SH-SY5Y (cell line): ENCODE data around the gene MRGPRD.

Experiments used
- GATA2 ChIP-seq: IDR thresholded peaks from 2 replicates; pipeline ENCODE4 v1.6.1; 2011; ENCODE audit warnings: mild to moderate bottlenecking, low read depth, low read length
- GATA3 ChIP-seq: IDR thresholded peaks from 2 replicates; pipeline ENCODE4 v1.6.1; 2011; ENCODE audit warnings: low read depth, mild to moderate bottlenecking, low read length, moderate library complexity

MRGPRD gene

GRCh38 chr11:69010964-69011623, 30.3 kb upstream of the MRGPRD start:
- TF ChIP-seq GATA2 (no peak), GATA3 (no peak)

DNA sequence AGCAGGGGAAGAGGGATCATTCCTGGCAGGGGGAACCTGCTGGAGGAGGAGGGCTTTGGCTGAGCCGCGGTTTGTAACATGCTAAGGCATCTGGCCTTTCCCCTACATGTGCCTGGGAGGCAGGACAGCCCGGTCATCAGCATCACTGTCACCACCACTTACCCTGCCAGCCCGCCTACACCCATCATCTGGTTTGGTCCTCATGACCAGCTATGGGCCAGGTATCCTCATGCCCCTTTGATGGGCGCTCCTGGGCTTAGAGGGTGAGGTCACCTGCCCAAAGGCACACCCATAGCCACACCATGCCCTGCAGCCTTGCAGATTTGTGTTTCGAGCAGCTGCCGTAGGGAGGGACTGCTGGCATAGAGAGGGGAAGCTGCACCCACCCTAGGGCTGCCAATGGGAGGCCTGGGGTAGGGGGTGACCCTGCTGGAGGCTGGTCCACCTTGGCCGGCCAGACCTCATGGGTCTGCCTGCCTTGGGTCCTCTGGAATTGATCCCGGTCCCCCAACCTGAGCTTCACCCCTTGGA, 29.6 kb upstream of the MRGPRD start:
- TF ChIP-seq GATA3 (no peak), GATA2 (no peak)

DNA sequence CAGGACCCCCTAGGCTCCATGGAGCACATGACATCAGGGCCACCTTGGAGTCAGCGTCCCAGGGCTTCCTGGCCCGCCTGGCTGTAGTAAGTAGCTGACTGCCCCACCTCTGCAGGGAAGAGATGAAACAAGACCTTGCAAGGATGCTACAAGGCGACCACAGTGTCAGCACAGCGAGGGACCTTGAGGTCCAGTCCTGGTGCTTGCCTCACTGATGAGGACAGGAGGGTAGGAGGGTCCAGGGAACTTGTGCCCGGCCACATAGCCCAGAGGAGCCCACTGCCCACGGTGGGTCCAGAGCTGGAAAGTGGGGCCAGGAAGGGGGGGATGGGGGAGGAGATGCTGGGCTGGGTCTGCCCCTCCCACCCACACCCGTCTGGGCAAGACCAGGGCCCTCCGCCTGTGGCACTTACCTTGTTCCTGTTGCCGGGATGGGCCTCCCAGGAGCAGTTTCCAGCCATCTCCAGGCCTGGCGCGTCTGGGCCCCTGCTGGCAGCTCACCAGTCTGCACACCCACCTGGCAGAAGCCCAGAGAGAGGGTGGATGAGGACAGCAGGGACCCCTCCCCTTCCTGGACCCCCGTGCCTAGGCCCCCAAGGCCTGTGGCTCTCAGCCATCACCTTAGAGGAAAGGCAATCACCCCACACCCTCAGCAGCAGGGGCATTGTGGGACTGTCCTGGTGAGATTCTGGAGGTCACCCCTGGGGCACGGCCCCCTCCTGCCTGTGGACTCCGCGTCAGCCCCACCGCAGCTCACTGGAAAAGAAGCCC, 28.8 kb upstream of the MRGPRD start:
- TF ChIP-seq GATA3 (no peak), GATA2 (no peak)

DNA sequence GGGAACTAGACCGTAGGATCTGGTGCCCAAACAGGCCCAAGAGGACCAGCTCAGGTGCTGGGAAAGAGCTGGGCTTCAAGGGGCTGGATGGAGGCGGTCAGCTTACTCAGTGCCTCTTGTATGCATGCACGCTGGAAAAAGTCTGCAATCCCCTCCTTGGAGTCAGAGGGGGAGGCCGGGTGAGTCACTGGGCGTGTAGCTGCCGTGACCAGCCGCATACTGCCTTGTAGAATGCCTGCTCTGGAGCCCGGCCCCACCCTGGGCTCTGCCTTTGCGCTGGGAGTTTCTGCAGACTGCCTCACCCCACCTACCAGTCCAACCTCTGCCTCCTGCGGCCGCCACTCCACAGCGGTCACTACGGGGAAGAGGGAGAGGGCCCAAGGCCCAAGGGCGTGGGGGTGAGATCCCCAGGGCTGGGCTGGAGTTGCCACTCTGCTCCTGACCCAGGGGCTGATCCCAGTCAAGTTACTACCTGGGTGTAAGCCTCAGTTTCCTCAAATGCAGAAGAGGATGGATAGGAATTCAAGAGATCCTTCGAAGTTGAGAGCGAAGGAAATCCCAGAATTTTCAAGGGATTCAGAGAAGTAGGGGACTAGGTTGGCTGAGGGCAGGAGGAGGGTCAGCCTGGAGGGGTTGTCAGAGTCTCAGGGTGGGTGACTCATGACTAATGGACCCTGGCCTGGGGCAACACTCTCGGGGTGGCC, 28.1 kb upstream of the MRGPRD start:
- no peak for TF ChIP-seq GATA3
- TF ChIP-seq GATA2, result no peak

DNA sequence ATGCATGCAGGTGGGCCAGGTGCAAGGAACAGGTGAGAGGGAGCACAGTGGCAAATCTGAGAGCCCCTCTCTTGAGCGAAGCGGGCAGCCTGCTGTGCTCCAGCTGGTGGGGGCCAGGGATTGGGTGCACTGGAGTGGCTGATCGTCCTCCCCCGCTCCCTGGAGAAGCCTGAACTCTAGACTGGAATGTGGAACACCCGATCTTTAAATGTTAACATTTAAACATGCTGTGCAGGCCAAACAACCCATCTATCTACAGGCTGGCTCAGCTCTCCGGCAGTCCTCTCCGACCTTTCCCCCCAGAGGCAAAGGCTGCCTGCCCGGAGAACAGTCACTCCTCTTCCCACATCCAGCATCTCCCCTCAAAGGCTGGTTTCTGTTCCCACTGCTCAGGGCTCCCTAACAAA, 27.2 kb upstream of the MRGPRD start:
- TF ChIP-seq GATA2, result no peak
- TF ChIP-seq GATA3, result no peak

DNA sequence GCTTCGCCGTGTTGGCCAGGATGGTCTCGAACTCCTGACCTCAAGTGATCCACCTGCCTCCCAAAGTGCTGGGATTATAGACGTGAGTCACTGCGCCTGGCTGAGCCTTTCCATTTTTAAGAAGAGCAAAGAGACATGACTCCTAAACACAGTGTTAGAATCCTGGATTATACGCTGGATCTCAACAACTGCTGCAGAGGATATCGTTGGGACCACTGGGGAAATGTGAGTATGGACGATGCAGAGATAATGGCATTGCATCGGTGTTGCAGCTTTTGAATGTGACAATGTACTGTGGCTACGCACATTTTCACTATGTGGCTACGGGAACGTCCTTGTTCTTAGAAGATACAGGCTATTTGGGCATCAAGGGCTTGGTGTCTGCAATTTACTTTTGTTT, 26.0 kb upstream of the MRGPRD start:
- TF ChIP-seq GATA3 (no peak), GATA2 (no peak)

GRCh38 chr11:69005631-69006368, 25.0 kb upstream of the MRGPRD start:
- no peak for TF ChIP-seq GATA3
- no peak for TF ChIP-seq GATA2

DNA sequence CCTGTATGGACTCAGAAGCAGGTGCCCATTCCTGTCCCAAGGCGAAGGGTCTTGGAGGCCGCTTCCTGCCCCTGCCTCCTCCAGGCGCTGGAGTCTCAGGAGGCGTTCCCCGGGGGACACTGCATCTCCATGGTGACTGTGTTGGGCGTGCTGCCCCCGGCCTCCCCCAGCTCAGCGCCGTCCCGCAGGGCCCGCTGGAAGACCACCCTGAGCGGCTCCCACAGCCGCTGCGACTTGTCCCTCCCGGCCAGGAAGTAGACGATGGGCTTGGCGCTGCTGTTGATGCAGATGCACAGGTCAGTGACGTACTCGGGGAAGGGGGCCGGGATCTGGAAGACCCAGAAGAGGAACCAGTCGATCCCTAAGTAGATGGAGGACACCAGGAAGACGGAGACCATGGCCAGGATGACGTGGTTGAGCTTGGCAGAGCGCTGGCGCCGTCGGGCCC, 24.4 kb upstream of the MRGPRD start:
- TF ChIP-seq GATA2, result no peak
- TF ChIP-seq GATA3, result no peak

DNA sequence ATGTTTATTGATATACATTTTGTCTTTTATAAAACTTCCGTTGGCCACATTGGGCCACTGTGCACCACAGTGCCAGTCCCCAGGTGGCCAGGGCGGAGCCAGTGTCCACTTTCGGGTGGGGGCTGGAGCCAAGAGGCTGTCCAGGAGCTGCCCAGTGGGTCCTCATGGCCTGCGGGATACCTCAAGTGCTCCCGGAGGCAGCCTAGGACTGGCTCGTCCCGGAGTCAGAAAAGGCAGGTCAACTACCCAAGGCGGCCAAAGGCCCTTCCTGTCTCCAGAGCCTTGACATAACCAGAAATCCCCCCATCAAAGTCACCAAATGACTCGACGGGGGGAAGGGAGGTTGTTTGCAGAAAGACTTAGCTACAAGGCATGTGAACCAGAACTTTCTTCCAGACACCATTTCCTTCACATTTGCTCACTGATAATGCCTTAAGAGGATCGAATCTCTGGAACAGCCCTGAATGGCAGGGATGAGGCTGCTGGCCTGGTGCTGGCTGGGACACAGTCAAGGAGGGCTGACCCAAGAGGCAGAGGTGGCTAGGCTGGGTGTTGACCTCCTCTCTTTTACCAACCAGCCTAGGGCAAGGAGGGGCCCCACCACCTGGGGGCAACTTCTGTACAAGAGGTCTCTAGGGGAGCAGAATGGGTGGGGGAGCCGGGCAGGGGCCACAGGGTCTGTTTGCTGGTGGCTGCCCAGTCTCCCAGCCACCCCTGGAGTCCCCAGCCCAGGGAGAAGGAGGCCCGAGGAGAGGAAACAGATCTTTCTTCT, 23.8 kb upstream of the MRGPRD start:
- TF ChIP-seq GATA3 (no peak), GATA2 (no peak)

DNA sequence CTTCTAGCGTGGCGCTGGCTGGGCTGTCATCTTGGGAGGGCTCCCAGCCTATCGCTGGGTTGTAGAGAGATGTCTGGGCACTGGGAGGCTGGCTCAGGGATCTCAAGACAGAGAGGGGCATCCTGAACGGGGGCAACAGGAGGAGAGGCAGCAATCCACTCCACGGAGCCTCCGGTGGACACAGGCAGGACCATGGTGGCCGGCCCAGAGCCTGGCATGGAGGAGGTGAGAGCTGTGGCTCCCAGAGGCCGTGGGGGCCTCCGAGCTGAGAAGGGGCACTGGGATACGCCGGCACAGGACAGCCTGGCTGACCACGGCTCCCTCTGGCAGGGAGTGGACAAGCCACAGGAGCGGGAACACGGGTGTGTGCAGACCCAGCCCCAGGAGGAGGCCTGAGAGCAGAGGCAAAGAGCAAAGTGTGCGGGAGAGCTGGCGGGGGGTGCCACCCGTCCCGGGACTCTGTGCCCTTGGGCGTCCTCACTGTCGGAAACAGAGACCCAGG, 23.1 kb upstream of the MRGPRD start:
- TF ChIP-seq GATA3, result no peak
- no peak for TF ChIP-seq GATA2

- TF ChIP-seq GATA2, result no peak
- no peak for TF ChIP-seq GATA3
Observed at GRCh38 chr11:69003301-69003865, 22.6 kb upstream of the MRGPRD start.

- TF ChIP-seq GATA2, result no peak
- TF ChIP-seq GATA3, result no peak
Observed at GRCh38 chr11:69002570-69003231, 21.9 kb upstream of the MRGPRD start.
